SK-N-MC (cell line): ENCODE data around the gene KLK7.

Experiments
- DNase-seq: peaks from one replicate; pipeline ENCODE4 v3.0.0-alpha.2; 2011; ENCODE audit warnings: low read depth, low spot score
- H3K27ac ChIP-seq: fragments of 200-600 bp; sonication (generic); 2 replicates; pipeline ENCODE4 v1.5.1; 2016; ENCODE audit warnings: mixed run types
- H3K36me3 ChIP-seq: fragments of 200-600 bp; sonication (generic); 2 replicates; pipeline ENCODE4 v1.6.1; 2017; ENCODE audit warnings: antibody characterized with exemption, low read length, mixed read lengths; ENCODE audit not compliant: insufficient read depth
- H3K4me3 ChIP-seq: fragments of 200-600 bp; sonication (generic); 2 replicates; pipeline ENCODE4 v1.5.1; 2016
- H3K9ac ChIP-seq: fragments of 200-600 bp; sonication (generic); 2 replicates; pipeline ENCODE4 v1.8.0; 2017; ENCODE audit warnings: mixed run types, mixed read lengths; ENCODE audit not compliant: insufficient read length
- H3K9me3 ChIP-seq: fragments of 200-600 bp; sonication (generic); 2 replicates; pipeline ENCODE4 v1.6.1; 2017; ENCODE audit warnings: low read depth, mild to moderate bottlenecking, antibody characterized with exemption, low read length, moderate library complexity, mixed read lengths
- EZH2 ChIP-seq: fragments of 200-600 bp; sonication (generic); IDR thresholded peaks from one replicate; pipeline ENCODE4 v1.6.1; 2017; ENCODE audit warnings: antibody characterized with exemption
- FOXP2 ChIP-seq: optimal IDR thresholded peaks from 2 replicates; pipeline ENCODE3; 2011; ENCODE audit warnings: mild to moderate bottlenecking, moderate library complexity; ENCODE audit not compliant: insufficient read depth; ENCODE audit errors: extremely low read length, control extremely low read depth
- POLR2AphosphoS5 ChIP-seq: IDR thresholded peaks from 2 replicates; pipeline ENCODE4 v1.6.1; 2012; ENCODE audit warnings: mild to moderate bottlenecking, low read depth, low read length, borderline replicate concordance

Gene KLK7

DNA sequence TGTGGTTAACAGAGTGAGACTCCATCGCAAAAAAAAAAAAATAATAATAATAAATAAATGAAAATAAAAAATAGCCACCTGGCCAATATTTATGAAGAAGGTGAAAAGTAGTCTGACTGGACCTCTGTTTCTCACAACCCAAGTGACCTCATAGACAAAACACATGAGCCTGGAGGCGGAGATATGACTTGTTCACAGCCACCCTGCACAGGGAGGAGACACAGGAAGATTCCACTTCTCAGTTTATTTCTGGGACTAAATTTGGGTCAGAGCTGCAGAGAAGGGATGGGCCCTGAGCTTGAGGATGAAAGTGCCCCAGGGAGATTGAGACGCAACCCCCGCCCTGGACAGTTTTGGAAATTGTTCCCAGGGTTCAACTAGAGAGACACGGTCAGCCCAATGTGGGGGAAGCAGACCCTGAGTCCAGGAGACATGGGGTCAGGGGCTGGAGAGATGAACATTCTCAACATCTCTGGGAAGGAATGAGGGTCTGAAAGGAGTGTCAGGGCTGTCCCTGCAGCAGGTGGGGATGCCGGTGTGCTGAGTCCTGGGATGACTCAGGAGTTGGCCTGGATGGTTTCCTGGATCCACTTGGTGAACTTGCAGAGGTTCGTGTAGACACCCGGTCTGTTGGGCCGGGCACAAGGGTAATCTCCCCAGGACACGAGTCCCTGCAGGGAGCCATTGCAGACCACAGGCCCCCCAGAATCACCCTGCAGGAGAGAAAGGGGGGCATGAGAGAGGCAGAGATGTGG is 40.5 kb downstream of the KLK7 start:
- TF ChIP-seq EZH2 (no peak), FOXP2 (no peak), POLR2AphosphoS5 (no peak)
- no peak for DNase-seq
- Histone ChIP-seq H3K4me3 (no peak overlapping the region), H3K9me3 (no peaks in the 10 kb centered on the region), H3K9ac (no peak overlapping the region), H3K27ac (no peak overlapping the region), H3K36me3 (no peaks in the 10 kb centered on the region)

DNA sequence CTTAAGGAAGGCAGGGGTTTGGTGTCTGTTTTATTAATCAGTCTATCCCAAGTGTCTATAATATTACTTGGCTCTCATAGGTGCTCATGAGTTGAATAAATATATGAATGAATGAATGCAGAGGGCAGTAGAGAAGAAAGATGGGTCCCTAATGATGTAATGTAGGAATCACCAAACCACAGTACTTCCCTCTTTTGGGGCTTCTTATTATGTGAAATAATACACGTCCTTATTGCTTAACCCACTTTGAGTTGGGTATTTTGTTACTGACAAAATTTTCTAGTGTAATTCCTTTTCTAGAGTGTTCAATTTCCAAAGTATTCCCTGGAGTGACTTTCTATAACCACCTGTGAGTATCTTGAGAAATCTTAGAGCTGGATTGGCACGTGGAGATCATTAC is 44.1 kb downstream of the KLK7 start:
- H3K9ac ChIP-seq = no peak overlapping the region
- H3K36me3 ChIP-seq = no peaks in the 10 kb centered on the region
- no peaks in the 10 kb centered on the region for H3K9me3 ChIP-seq
- H3K27ac ChIP-seq = no peak overlapping the region
- no peak for TF ChIP-seq FOXP2
- TF ChIP-seq EZH2 = no peak
- no peak for TF ChIP-seq POLR2AphosphoS5
- no peak overlapping the region for H3K4me3 ChIP-seq
- DNase-seq = no peak

- no peak overlapping the region for H3K27ac ChIP-seq
- DNase-seq = no peak
Observed at GRCh38 chr19:50933640-50934039, 50.1 kb downstream of the KLK7 start.

GRCh38 chr19:50932690-50933083 is 51.0 kb downstream of the KLK7 start:
- no peak for DNase-seq

More at GRCh38 chr19:50933640-50934039, 50.1 kb downstream of the KLK7 start:
- H3K9ac ChIP-seq = no peak overlapping the region
- H3K9me3 ChIP-seq = no peaks in the 10 kb centered on the region
- H3K4me3 ChIP-seq = no peak overlapping the region
- TF ChIP-seq EZH2 = no peak
- no peaks in the 10 kb centered on the region for H3K36me3 ChIP-seq

DNA sequence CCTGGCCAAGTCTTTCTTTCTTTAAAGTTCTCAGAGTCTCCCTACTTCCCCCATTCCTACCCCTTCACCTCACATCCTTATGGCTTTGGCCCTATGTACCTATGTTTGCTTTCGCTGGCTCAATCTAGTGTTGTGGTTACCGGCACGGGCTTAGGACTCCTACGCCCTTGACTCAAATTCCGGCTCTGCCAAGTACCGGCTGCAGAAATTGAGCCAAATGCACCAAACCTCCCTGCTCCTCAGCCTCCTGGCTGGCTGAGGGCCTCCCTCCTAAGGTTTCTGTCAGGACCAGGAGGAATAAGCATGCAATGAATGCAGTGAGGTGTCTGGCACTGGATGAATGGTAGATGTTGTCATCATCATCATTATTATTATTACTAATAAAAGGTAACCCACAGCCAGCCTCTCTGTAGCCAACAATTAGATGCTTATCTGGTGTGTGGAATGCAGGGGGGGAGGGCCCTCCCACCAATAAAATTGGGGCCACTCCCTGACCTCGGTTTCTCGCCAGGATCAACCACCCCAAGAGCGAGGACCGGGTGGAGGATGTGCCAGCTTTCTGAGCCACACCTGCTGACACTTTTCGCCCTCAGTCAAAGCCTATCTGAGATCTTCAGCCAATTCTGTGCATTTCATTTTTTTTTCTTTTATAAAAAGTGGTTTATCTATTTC is 51.6 kb downstream of the KLK7 start:
- no peaks in the 10 kb centered on the region for H3K36me3 ChIP-seq
- H3K4me3 ChIP-seq = no peak overlapping the region
- H3K9ac ChIP-seq = no peak overlapping the region
- DNase-seq = no peak
- no peak overlapping the region for H3K27ac ChIP-seq
- no peak for TF ChIP-seq POLR2AphosphoS5
- TF ChIP-seq EZH2 = no peak
- no peak for TF ChIP-seq FOXP2
- no peaks in the 10 kb centered on the region for H3K9me3 ChIP-seq

More at GRCh38 chr19:50932690-50933083, 51.0 kb downstream of the KLK7 start:
- Histone ChIP-seq H3K27ac (no peak overlapping the region), H3K36me3 (no peaks in the 10 kb centered on the region), H3K9ac (no peak overlapping the region), H3K9me3 (no peaks in the 10 kb centered on the region), H3K4me3 (no peak overlapping the region)
- TF ChIP-seq POLR2AphosphoS5 (no peak), EZH2 (no peak), FOXP2 (no peak)

GRCh38 chr19:50931023-50931422 is 52.7 kb downstream of the KLK7 start:
- H3K9ac ChIP-seq = no peak overlapping the region
- no peaks in the 10 kb centered on the region for H3K9me3 ChIP-seq
- no peaks in the 10 kb centered on the region for H3K36me3 ChIP-seq
- H3K27ac ChIP-seq = no peak overlapping the region
- TF ChIP-seq EZH2 = no peak
- TF ChIP-seq FOXP2 = no peak
- TF ChIP-seq POLR2AphosphoS5 = no peak
- no peak overlapping the region for H3K4me3 ChIP-seq
- no peak for DNase-seq

DNA sequence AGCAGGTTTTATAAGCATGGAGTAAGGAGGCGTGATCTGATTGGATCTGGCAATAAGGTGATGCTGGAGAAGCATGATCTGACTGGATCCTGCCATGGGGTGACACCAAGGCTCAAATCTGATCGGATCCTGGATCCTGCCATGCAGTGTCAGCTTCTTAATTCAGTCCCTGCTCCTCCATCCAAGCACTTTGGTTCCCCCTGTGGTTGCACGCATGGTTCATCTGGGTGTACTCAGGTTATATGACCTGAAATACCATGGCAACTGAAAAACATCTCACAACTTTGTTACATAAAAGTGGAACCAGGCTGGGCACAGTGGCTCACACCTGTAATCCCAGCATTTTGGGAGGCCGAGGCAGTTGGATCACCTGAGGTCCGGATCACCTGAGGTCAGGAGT is 54.9 kb downstream of the KLK7 start:
- TF ChIP-seq FOXP2 = no peak
- no peak for TF ChIP-seq EZH2
- no peak for TF ChIP-seq POLR2AphosphoS5
- no peak for DNase-seq

More for the DNA sequence above, 54.9 kb downstream of the KLK7 start:
- Histone ChIP-seq H3K27ac (no peak overlapping the region), H3K9me3 (no peaks in the 10 kb centered on the region), H3K4me3 (no peak overlapping the region), H3K36me3 (no peaks in the 10 kb centered on the region), H3K9ac (no peak overlapping the region)
